GM12891 (cell line): ENCODE measurements around the gene BHLHA15.

Experiments used
- POLR2A ChIP-seq: IDR thresholded peaks from 2 replicates; pipeline ENCODE4 v1.6.1; 2011; ENCODE audit warnings: low read depth, low read length, control low read depth
- POLR2AphosphoS5 ChIP-seq: IDR thresholded peaks from 2 replicates; pipeline ENCODE4 v1.6.1; 2011; ENCODE audit warnings: low read depth, low read length, control low read depth
- SPI1 ChIP-seq: IDR thresholded peaks from 2 replicates; pipeline ENCODE4 v1.6.1; 2011; ENCODE audit warnings: low read depth, low read length, control low read depth
- TAF1 ChIP-seq: IDR thresholded peaks from 2 replicates; pipeline ENCODE4 v1.6.1; 2011; ENCODE audit warnings: low read depth, low read length, control low read depth

- TF ChIP-seq POLR2AphosphoS5: no peak
- no peak for TF ChIP-seq POLR2A
- TF ChIP-seq TAF1: no peak
- TF ChIP-seq SPI1: no peak
These were observed 18.2 kb downstream of the BHLHA15 start for GRCh38 chr7:98229441-98229840.
